ENCODE data around the gene TSKU.

DNA sequence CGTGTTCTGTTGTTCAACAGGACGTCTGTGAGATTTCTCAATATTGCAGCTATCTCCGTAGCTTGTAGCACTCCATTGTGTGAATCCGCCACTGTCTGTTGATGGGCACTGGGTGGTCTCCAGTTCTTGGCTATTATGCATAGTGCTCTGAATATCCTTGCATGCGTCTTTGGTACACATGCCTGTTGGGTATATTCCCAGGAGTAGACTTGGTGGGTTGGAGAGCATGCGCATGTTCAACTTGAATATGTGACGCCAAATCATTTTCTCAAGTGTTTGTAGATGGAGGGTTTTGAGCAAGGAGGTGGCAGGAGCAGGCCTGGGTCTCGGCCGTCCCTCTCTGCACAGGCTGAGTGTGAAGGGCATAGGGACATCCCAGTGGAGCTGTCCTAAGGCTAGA lies 24.8 kb upstream of the TSKU start:
- TF ChIP-seq, protein P1, sequence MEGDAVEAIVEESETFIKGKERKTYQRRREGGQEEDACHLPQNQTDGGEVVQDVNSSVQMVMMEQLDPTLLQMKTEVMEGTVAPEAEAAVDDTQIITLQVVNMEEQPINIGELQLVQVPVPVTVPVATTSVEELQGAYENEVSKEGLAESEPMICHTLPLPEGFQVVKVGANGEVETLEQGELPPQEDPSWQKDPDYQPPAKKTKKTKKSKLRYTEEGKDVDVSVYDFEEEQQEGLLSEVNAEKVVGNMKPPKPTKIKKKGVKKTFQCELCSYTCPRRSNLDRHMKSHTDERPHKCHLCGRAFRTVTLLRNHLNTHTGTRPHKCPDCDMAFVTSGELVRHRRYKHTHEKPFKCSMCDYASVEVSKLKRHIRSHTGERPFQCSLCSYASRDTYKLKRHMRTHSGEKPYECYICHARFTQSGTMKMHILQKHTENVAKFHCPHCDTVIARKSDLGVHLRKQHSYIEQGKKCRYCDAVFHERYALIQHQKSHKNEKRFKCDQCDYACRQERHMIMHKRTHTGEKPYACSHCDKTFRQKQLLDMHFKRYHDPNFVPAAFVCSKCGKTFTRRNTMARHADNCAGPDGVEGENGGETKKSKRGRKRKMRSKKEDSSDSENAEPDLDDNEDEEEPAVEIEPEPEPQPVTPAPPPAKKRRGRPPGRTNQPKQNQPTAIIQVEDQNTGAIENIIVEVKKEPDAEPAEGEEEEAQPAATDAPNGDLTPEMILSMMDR (IDR thresholded peaks at IDR 0.05) = no peak
- no peak for TF ChIP-seq EZH2 (IDR thresholded peaks at IDR 0.05)
